GM12878 (cell line): ENCODE results near the gene IDS. TPM values are rescaled to one million over a fixed set of nuclear protein-coding genes. Genes with fewer than 3 reads are reported as not detected.

Experiments
- CEBPZ ChIP-seq: fragments of 150-350 bp; IDR thresholded peaks from 2 replicates; pipeline ENCODE4 v1.6.1; 2016; ENCODE audit warnings: low read depth, low read length
- CREB1 ChIP-seq: IDR thresholded peaks from 2 replicates; pipeline ENCODE4 v1.6.1; 2012; ENCODE audit warnings: low read depth, mild to moderate bottlenecking, inconsistent platforms
- EGR1 ChIP-seq, 2 experiments: IDR thresholded peaks; 1 replicate in 1 of 2; 2 replicates in 1 of 2; pipeline ENCODE4 v1.6.1; 2011 to 2012; ENCODE audit warnings: low read depth in 2 of 2, low read length in 2 of 2, borderline replicate concordance in 1 of 2, mild to moderate bottlenecking in 1 of 2, moderate library complexity in 1 of 2
- ELK1 ChIP-seq: IDR thresholded peaks from 2 replicates; pipeline ENCODE4 v1.6.1; 2012; ENCODE audit warnings: low read depth, low read length, improper control_type of control experiment
- GATAD2B ChIP-seq: fragments of 450-650 bp; conservative IDR thresholded peaks from 2 replicates; pipeline ENCODE4 v1.6.1; 2017; ENCODE audit warnings: low read depth, mild to moderate bottlenecking, moderate library complexity
- IKZF1 ChIP-seq: fragments of 450-650 bp; conservative IDR thresholded peaks from 2 replicates; pipeline ENCODE4 v1.6.1; 2017; ENCODE audit warnings: antibody characterized with exemption, mild to moderate bottlenecking
- NFYB ChIP-seq: IDR thresholded peaks from 2 replicates; pipeline ENCODE4 v1.6.1; 2011; ENCODE audit warnings: low read depth, mild to moderate bottlenecking, low read length, improper control_type of control experiment, moderate library complexity; ENCODE audit not compliant: insufficient read depth
- NKRF ChIP-seq: fragments of 450-650 bp; conservative IDR thresholded peaks from 2 replicates; pipeline ENCODE4 v1.6.1; 2017; ENCODE audit warnings: mild to moderate bottlenecking, moderate library complexity
- NR2F1 ChIP-seq: fragments of 450-650 bp; conservative IDR thresholded peaks from 2 replicates; pipeline ENCODE4 v1.6.1; 2017; ENCODE audit warnings: mild to moderate bottlenecking
- NRF1 ChIP-seq: conservative IDR thresholded peaks from 2 replicates; pipeline ENCODE4 v1.6.1; 2011; ENCODE audit warnings: mild to moderate bottlenecking, low read depth, low read length, improper control_type of control experiment
- RUNX3 ChIP-seq: IDR thresholded peaks from 2 replicates; pipeline ENCODE4 v1.6.1; 2012; ENCODE audit warnings: low read length, inconsistent platforms
- SIN3A ChIP-seq: IDR thresholded peaks from 2 replicates; pipeline ENCODE4 v1.6.1; 2012; ENCODE audit warnings: low read depth, low read length, improper control_type of control experiment
- SMARCA5 ChIP-seq: fragments of 450-650 bp; IDR thresholded peaks from 2 replicates; pipeline ENCODE4 v1.6.1; 2017; ENCODE audit warnings: mild to moderate bottlenecking
- SUZ12 ChIP-seq: fragments of 200-600 bp; sonication (generic); IDR thresholded peaks from one replicate; pipeline ENCODE4 v1.6.1; 2018; ENCODE audit warnings: antibody characterized with exemption, mild to moderate bottlenecking; ENCODE audit not compliant: unreplicated experiment
- YBX1 ChIP-seq: fragments of 450-650 bp; IDR thresholded peaks from 2 replicates; pipeline ENCODE4 v1.6.1; 2016; ENCODE audit warnings: antibody characterized with exemption
- ZNF217 ChIP-seq: fragments of 450-650 bp; IDR thresholded peaks from 2 replicates; pipeline ENCODE4 v1.6.1; 2017; ENCODE audit warnings: antibody characterized with exemption, mild to moderate bottlenecking
- ZNF24 ChIP-seq: fragments of 450-650 bp; IDR thresholded peaks from 2 replicates; pipeline ENCODE4 v1.6.1; 2017; ENCODE audit warnings: antibody characterized with exemption, mild to moderate bottlenecking
- ZNF687 ChIP-seq: fragments of 450-650 bp; IDR thresholded peaks from 2 replicates; pipeline ENCODE4 v1.6.1; 2017; ENCODE audit warnings: mild to moderate bottlenecking, moderate library complexity
- polyA plus RNA-seq, 11 experiments: library from polyadenylated mRNA; depleted of rRNA in 4 of 11; unstranded in 6 of 11; stranded (reverse) in 5 of 11; fragments of >200 nt; fragmentation: Nextera tagmentation in 4 of 11; fragmentation: Illumina TruSeq in 1 of 11; extraction: Ambion mirVana in 4 of 11; extraction: Trizol in 1 of 11; gene quantifications; 1 replicate in 1 of 11; 2 replicates in 10 of 11; pipeline versions ENCODE4 v1.2.1 to v1.2.3, GENCODE V29; 2011 to 2016; ENCODE audit warnings: inconsistent platforms in 2 of 11, missing spikeins in 2 of 11, low read depth in 1 of 11
- total RNA-seq, 4 experiments: library from RNA; depleted of rRNA in 3 of 4; stranded (reverse); fragments of >200 nt in 3 of 4; fragmentation: Illumina TruSeq in 1 of 4; extraction: Trizol in 1 of 4; gene quantifications; 2 replicates each; pipeline versions ENCODE4 v1.2.1 to v1.2.3, GENCODE V29; 2013 to 2021

IDS gene
- total and polyA plus RNA-seq, 10 of the 15 experiments (the other 5 are each of a cell fraction or from before 2014, with no cell fraction given): 6.1 to 79.1 (median 51.7) TPM

GRCh38 chrX:149504915-149505651 lies at the start of gene IDS (continued):
- TF ChIP-seq ZNF687: peak; percentile 68; the same call in 1 of the 2 replicates
- 0 out of 2 replicates have a peak, but pooled peaks have one; percentile 38 for TF ChIP-seq SIN3A
- no peak for TF ChIP-seq YBX1
- TF ChIP-seq NKRF: peak; percentile 55; the same call in 1 of the 2 replicates
- TF ChIP-seq EGR1 (IDR thresholded peaks at IDR 0.05; ENCODE audit: borderline replicate concordance in 1 of 2, low read depth in 2 of 2, low read length in 2 of 2): peak in 1 of 2 experiments; percentile 94; a peak in 2 of 3 replicates
- TF ChIP-seq NRF1: no peak
- 0 out of 2 replicates have a peak, but pooled peaks have one; percentile 61 for TF ChIP-seq GATAD2B
- no peak for TF ChIP-seq SMARCA5
- TF ChIP-seq CEBPZ: no peak
- TF ChIP-seq CREB1: peak; percentile 66; the same call in 1 of the 2 replicates
- TF ChIP-seq NR2F1: 0 out of 2 replicates have a peak, but pooled peaks have one; percentile 34
- peak; percentile 70 for TF ChIP-seq IKZF1
- no peak for TF ChIP-seq ELK1
- no peak for TF ChIP-seq SUZ12
- peak; percentile 31; the same call in 1 of the 2 replicates for TF ChIP-seq RUNX3
- no peak for TF ChIP-seq ZNF217
- 0 out of 2 replicates have a peak, but pooled peaks have one; percentile 9 for TF ChIP-seq ZNF24
- no peak for TF ChIP-seq NFYB
